Psoas muscle (tissue), 8 donors: ENCODE measurements around the gene SIM1. TPM values are rescaled to one million over a fixed set of nuclear protein-coding genes. Genes with fewer than 3 reads are reported as not detected.

Experiments
- ATAC-seq, 4 donors: fragments of 200-7000 bp; cut with Tn5 transposase; one replicate each; pipeline ENCODE4 v1.9.1; 2020; ENCODE audit warnings: moderate library complexity in 3 of 4, mild to moderate bottlenecking in 2 of 4
- DNase-seq, 2 donors: peaks; one replicate each; pipeline ENCODE4 v3.0.0-alpha.2; 2020
- H3K27ac ChIP-seq: fragments of 200-600 bp; one replicate; pipeline ENCODE4 v1.8.0; 2022
- H3K27me3 ChIP-seq, 3 donors: fragments of 200-600 bp in 1 of 3; one replicate each; pipeline versions ENCODE4 v1.6.1 to v1.8.0; 2013 to 2022; ENCODE audit warnings: low read length in 2 of 3, mild to moderate bottlenecking in 2 of 3, moderate library complexity in 1 of 3; ENCODE audit not compliant: insufficient read depth in 3 of 3
- H3K36me3 ChIP-seq, 2 donors: fragments of 200-600 bp in 1 of 2; one replicate each; pipeline versions ENCODE4 v1.6.1 to v1.8.0; 2013 to 2022; ENCODE audit warnings: low read depth in 1 of 2, mild to moderate bottlenecking in 1 of 2, moderate library complexity in 1 of 2; ENCODE audit not compliant: insufficient read depth in 1 of 2
- H3K4me1 ChIP-seq: fragments of 200-600 bp; one replicate; pipeline ENCODE4 v1.8.0; 2022
- H3K4me3 ChIP-seq: fragments of 200-600 bp; one replicate; pipeline ENCODE4 v1.8.0; 2022; ENCODE audit warnings: mild to moderate bottlenecking
- H3K9me3 ChIP-seq: fragments of 200-600 bp; one replicate; pipeline ENCODE4 v1.8.0; 2022
- WGBS, 3 donors: extraction: QIAGEN DNeasy Blood & Tissue Kit; methylation state at CpG; one replicate each; pipeline versions ENCODE4 v1.1.6 to v1.1.7; 2013; 5-methylcytosine and 5-hydroxymethylcytosine counted together
- intact Hi-C, 2 donors: fragments of 100-400 bp; cut with DNase I; formaldehyde crosslinking; loops; one replicate each; pipeline versions ENCODE4 v1.11.0 to v1.14.2; 2022
- polyA plus RNA-seq, 3 donors: library from polyadenylated mRNA; stranded (reverse); fragments of 200-250 nt; gene quantifications; one replicate each; pipeline ENCODE4 v1.2.3, GENCODE V29; 2013
- total RNA-seq, 4 donors: library from RNA; stranded (reverse); fragmentation: NEBNext Ultra II Directional in 2 of 4; extraction: Animal tissue kit (Norgen Biotek cat#: 25700) in 2 of 4; gene quantifications; one replicate each; pipeline versions ENCODE4 v1.2.1 to v1.2.4, GENCODE V29; 2021 to 2023
- TF ChIP-seq, protein P1 (sequence below): fragments of 200-600 bp; IDR thresholded peaks from one replicate; pipeline ENCODE4 v1.8.0; 2022; ENCODE audit warnings: antibody characterized with exemption
- donor health status: healthy with polysubstance abuse.
- donor health status: DM: no; HTN: no; CAD: no; lungs with moderate emphysema.
- donor health status: Bipolar disorder and iron deficiency.
- donor health status: healthy.
- donor health status: DM: yes; HTN: yes; CAD: no.
- donor health status: DM: no; HTN: no; CAD: no.
- donor health status: DM: no; HTN: no; CAD: no.
- donor health status: DM: yes; HTN: yes; CAD: no.

Gene SIM1
- total and polyA plus RNA-seq, 7 donors, result 0.60 to 14.4 (median 4.7) TPM

- intact Hi-C loops, result no loop called here
- WGBS, 3 donors, result 49 to 56% (median 49%) methylated on average over 3 of the region's 3 CpGs
- no peak for ATAC-seq
- Histone ChIP-seq H3K9me3 (no peaks in the 10 kb centered on the region), H3K27me3 (no peaks in the 10 kb centered on the region), H3K4me1 (no peaks in the 10 kb centered on the region), H3K36me3 (peaks cover 6 to 25% of the 10 kb centered on the region in 2 donors), H3K27ac (no peak overlapping the region), H3K4me3 (no peak overlapping the region)
- TF ChIP-seq, protein P1, sequence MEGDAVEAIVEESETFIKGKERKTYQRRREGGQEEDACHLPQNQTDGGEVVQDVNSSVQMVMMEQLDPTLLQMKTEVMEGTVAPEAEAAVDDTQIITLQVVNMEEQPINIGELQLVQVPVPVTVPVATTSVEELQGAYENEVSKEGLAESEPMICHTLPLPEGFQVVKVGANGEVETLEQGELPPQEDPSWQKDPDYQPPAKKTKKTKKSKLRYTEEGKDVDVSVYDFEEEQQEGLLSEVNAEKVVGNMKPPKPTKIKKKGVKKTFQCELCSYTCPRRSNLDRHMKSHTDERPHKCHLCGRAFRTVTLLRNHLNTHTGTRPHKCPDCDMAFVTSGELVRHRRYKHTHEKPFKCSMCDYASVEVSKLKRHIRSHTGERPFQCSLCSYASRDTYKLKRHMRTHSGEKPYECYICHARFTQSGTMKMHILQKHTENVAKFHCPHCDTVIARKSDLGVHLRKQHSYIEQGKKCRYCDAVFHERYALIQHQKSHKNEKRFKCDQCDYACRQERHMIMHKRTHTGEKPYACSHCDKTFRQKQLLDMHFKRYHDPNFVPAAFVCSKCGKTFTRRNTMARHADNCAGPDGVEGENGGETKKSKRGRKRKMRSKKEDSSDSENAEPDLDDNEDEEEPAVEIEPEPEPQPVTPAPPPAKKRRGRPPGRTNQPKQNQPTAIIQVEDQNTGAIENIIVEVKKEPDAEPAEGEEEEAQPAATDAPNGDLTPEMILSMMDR, result no peak
- no peak for DNase-seq
Measured at GRCh38 chr6:100420711-100421110, 44.0 kb downstream of the SIM1 start.

GRCh38 chr6:100417036-100417435 lies 47.7 kb downstream of the SIM1 start:
- H3K27ac ChIP-seq, result no peak overlapping the region
- H3K9me3 ChIP-seq, result no peaks in the 10 kb centered on the region
- no peak overlapping the region for H3K4me3 ChIP-seq
- TF ChIP-seq, protein P1, result no peak
- 89 to 91% (median 91%) methylated on average over 3 of the region's 3 CpGs for WGBS, 3 donors
- no peak for DNase-seq
- no peaks in the 10 kb centered on the region for H3K4me1 ChIP-seq
- peaks cover 6 to 25% of the 10 kb centered on the region in 2 donors for H3K36me3 ChIP-seq
- no peaks in the 10 kb centered on the region for H3K27me3 ChIP-seq
- intact Hi-C loops, result no loop called here
- no peak for ATAC-seq

DNA sequence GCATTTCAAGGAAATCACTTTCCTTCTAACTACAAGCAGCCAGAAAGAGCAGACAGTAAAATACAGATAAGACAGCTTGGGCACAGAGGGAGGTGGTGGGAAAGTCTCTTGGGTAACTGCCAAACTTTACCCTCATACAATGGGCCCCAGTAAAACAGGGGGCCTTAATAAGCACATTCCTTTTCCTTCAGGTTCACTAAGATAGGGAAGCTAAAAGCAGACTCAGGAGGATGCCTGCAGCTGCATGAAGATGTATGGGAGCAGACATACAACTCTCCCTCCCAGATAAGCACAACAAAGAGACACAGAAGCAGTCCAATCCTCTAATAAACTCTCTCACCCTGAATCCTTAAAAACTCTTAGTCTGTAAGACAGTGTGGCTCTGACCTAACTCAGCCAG lies 49.0 kb downstream of the SIM1 start:
- no peak overlapping the region for H3K27ac ChIP-seq
- ATAC-seq (no peak), DNase-seq (no peak)
- TF ChIP-seq, protein P1, result no peak
- no peaks in the 10 kb centered on the region for H3K4me1 ChIP-seq
- no peaks in the 10 kb centered on the region for H3K27me3 ChIP-seq
- H3K36me3 ChIP-seq, result peaks cover 6 to 27% of the 10 kb centered on the region in 2 donors
- no peaks in the 10 kb centered on the region for H3K9me3 ChIP-seq
- intact Hi-C loops, result no loop called here
- H3K4me3 ChIP-seq, result no peak overlapping the region

DNA sequence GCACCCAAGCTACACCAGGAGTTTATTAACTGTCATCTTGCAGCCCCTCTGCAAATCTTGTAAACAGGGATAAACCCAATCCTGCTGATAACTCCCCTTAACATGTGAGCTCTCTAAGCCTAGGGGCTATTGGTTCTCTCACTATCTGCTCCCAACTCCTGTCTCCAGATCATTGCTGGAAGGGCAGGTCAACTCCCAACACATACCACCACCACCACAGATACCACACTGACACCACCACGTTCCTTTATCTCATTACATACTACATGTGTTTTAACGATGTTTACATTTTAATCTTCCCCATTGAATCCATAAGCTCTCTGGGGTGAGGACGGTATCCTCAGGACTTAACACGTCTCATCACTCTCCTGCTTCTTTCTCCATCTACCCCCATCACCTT lies 51.8 kb downstream of the SIM1 start:
- Histone ChIP-seq H3K9me3 (no peaks in the 10 kb centered on the region), H3K4me1 (no peaks in the 10 kb centered on the region), H3K27ac (no peak overlapping the region), H3K27me3 (no peaks in the 10 kb centered on the region), H3K4me3 (no peak overlapping the region), H3K36me3 (peaks cover 0 to 10% of the 10 kb centered on the region in 2 donors)
- TF ChIP-seq, protein P1, result no peak
- intact Hi-C loops, result no loop called here
- WGBS, 3 donors, result 91 to 95% (median 94%) methylated on average over 4 of the region's 4 CpGs
- ATAC-seq (no peak), DNase-seq (no peak)

- Histone ChIP-seq H3K27me3 (no peaks in the 10 kb centered on the region), H3K4me3 (no peak overlapping the region), H3K4me1 (no peaks in the 10 kb centered on the region), H3K9me3 (no peaks in the 10 kb centered on the region), H3K27ac (no peak overlapping the region), H3K36me3 (no peaks in the 10 kb centered on the region)
- TF ChIP-seq, protein P1, result no peak
- intact Hi-C loops, result no loop called here
- no peak for ATAC-seq
- no peak for DNase-seq
- WGBS, 3 donors, result 46 to 53% (median 48%) methylated on average over 3 of the region's 3 CpGs
Measured at GRCh38 chr6:100404051-100404450, 60.7 kb downstream of the SIM1 start.
